Upper lobe of right lung (tissue), 1 donor: Measurements from ENCODE around the gene SPATA13. TPM values are rescaled to one million over a fixed set of nuclear protein-coding genes. Genes with fewer than 3 reads are reported as not detected.
A peak's percentile ranks its signal among the peaks of the same experiment; 100 is the strongest.

Experiments
- ATAC-seq: fragments of 200-7000 bp; cut with Tn5 transposase; one replicate; pipeline ENCODE4 v1.9.1; 2020; ENCODE audit warnings: mild to moderate bottlenecking, moderate library complexity
- DNase-seq: peaks from one replicate; pipeline ENCODE4 v3.0.0-alpha.2; 2020
- H3K27ac ChIP-seq: fragments of 200-600 bp; one replicate; pipeline ENCODE4 v1.8.0; 2022
- H3K27me3 ChIP-seq: fragments of 200-600 bp; one replicate; pipeline ENCODE4 v1.8.0; 2022; ENCODE audit warnings: mild to moderate bottlenecking
- H3K36me3 ChIP-seq: fragments of 200-600 bp; one replicate; pipeline ENCODE4 v1.8.0; 2022
- H3K4me1 ChIP-seq: fragments of 200-600 bp; one replicate; pipeline ENCODE4 v1.8.0; 2022
- H3K4me3 ChIP-seq: fragments of 200-600 bp; one replicate; pipeline ENCODE4 v1.8.0; 2022; ENCODE audit warnings: mild to moderate bottlenecking
- H3K9me3 ChIP-seq: fragments of 200-600 bp; one replicate; pipeline ENCODE4 v1.8.0; 2022
- CTCF ChIP-seq: fragments of 200-600 bp; IDR thresholded peaks from one replicate; pipeline ENCODE4 v1.8.0; 2022; ENCODE audit warnings: antibody characterized with exemption
- intact Hi-C: fragments of 100-400 bp; cut with DNase I; formaldehyde crosslinking; loops from one replicate; pipeline ENCODE4 v1.11.0; 2022
- total RNA-seq: library from RNA; stranded (reverse); fragmentation: NEBNext Ultra II Directional; extraction: Animal tissue kit (Norgen Biotek cat#: 25700); gene quantifications from one replicate; pipeline ENCODE4 v1.2.1, GENCODE V29; 2021
- donor health status: DM: no; HTN: yes; CAD: no; lungs with severe emphysema.

SPATA13 gene
- total RNA-seq, 1 donor from 2014 or later, result 34.4 TPM

GRCh38 chr13:24271601-24272451 lies 111.3 kb downstream of the SPATA13 start:
- peak; percentile 88 for DNase-seq
- H3K27ac ChIP-seq, result peak overlapping the region; percentile 94
- H3K4me3 ChIP-seq, result peak overlapping the region; percentile 54
- no peak for TF ChIP-seq CTCF
- H3K9me3 ChIP-seq, result no peaks in the 10 kb centered on the region
- H3K4me1 ChIP-seq, result peaks cover 66% of the 10 kb centered on the region
- no peaks in the 10 kb centered on the region for H3K27me3 ChIP-seq
- no peaks in the 10 kb centered on the region for H3K36me3 ChIP-seq
- intact Hi-C loops, result no loop called here
- ATAC-seq, result peak; percentile 75

GRCh38 chr13:24272452-24273161 lies 112.1 kb downstream of the SPATA13 start:
- DNase-seq (peak; percentile 81), ATAC-seq (peak; percentile 69)
- intact Hi-C loops, result no loop called here
- peaks cover 60% of the 10 kb centered on the region for H3K4me1 ChIP-seq
- peak overlapping the region; percentile 94 for H3K27ac ChIP-seq
- H3K36me3 ChIP-seq, result no peaks in the 10 kb centered on the region
- no peaks in the 10 kb centered on the region for H3K9me3 ChIP-seq
- peak overlapping the region; percentile 54 for H3K4me3 ChIP-seq
- no peak for TF ChIP-seq CTCF
- no peaks in the 10 kb centered on the region for H3K27me3 ChIP-seq

GRCh38 chr13:24273926-24274325 lies 113.4 kb downstream of the SPATA13 start:
- H3K9me3 ChIP-seq, result no peaks in the 10 kb centered on the region
- H3K27ac ChIP-seq, result peak overlapping the region; percentile 34
- no peak for ATAC-seq
- intact Hi-C loops, result no loop called here
- no peaks in the 10 kb centered on the region for H3K36me3 ChIP-seq
- no peak overlapping the region for H3K4me3 ChIP-seq
- peaks cover 54% of the 10 kb centered on the region for H3K4me1 ChIP-seq
- no peak for TF ChIP-seq CTCF
- DNase-seq, result no peak
- H3K27me3 ChIP-seq, result no peaks in the 10 kb centered on the region

GRCh38 chr13:24274452-24275021 lies 114.0 kb downstream of the SPATA13 start:
- Histone ChIP-seq H3K27ac (peak overlapping the region; percentile 34), H3K4me1 (peaks cover 58% of the 10 kb centered on the region), H3K27me3 (no peaks in the 10 kb centered on the region), H3K36me3 (no peaks in the 10 kb centered on the region), H3K4me3 (no peak overlapping the region), H3K9me3 (no peaks in the 10 kb centered on the region)
- peak; percentile 2 for ATAC-seq
- peak; percentile 71 for DNase-seq
- intact Hi-C loops, result no loop called here
- TF ChIP-seq CTCF, result no peak

GRCh38 chr13:24275041-24275440 lies 114.5 kb downstream of the SPATA13 start:
- ATAC-seq, result no peak
- H3K4me3 ChIP-seq, result no peak overlapping the region
- H3K9me3 ChIP-seq, result no peaks in the 10 kb centered on the region
- TF ChIP-seq CTCF, result no peak
- H3K27me3 ChIP-seq, result no peaks in the 10 kb centered on the region
- no peak for DNase-seq
- H3K27ac ChIP-seq, result no peak overlapping the region
- intact Hi-C loops, result no loop called here
- H3K36me3 ChIP-seq, result no peaks in the 10 kb centered on the region
- H3K4me1 ChIP-seq, result peaks cover 55% of the 10 kb centered on the region
